GM08714 (cell line): ENCODE measurements around the gene ARNT2.

Experiments
- H3K4me3 ChIP-seq: fragments of 200-500 bp; sonication (Bioruptor generic); 2 replicates; pipeline ENCODE4 v1.5.1; 2014; ENCODE audit warnings: mild to moderate bottlenecking, low read length, inconsistent platforms
- ZNF274 ChIP-seq: IDR thresholded peaks from 2 replicates; pipeline ENCODE4 v1.6.1; 2012; ENCODE audit warnings: mild to moderate bottlenecking, low read depth, low read length

ARNT2 gene

GRCh38 chr15:80396096-80396495 lies 8.1 kb upstream of the ARNT2 start:
- no peak overlapping the region for H3K4me3 ChIP-seq
- TF ChIP-seq ZNF274: no peak

GRCh38 chr15:80399508-80399907 lies 4.7 kb upstream of the ARNT2 start:
- TF ChIP-seq ZNF274: no peak
- no peak overlapping the region for H3K4me3 ChIP-seq

- H3K4me3 ChIP-seq: no peak overlapping the region
- TF ChIP-seq ZNF274: no peak
Observed at GRCh38 chr15:80401456-80401855, 2.7 kb upstream of the ARNT2 start.

- H3K4me3 ChIP-seq: no peak overlapping the region
- no peak for TF ChIP-seq ZNF274
Observed at GRCh38 chr15:80402339-80402738, 1.8 kb upstream of the ARNT2 start.

GRCh38 chr15:80403712-80404056 lies 498 bp upstream of the ARNT2 start:
- no peak for TF ChIP-seq ZNF274
- 0 out of 2 replicates have a peak overlapping the region, but pooled peaks have one; percentile 3 for H3K4me3 ChIP-seq

- TF ChIP-seq ZNF274: no peak
- peak overlapping the region; percentile 3 for H3K4me3 ChIP-seq
Observed at GRCh38 chr15:80404761-80405553, 775 bp downstream of the ARNT2 start.

- H3K4me3 ChIP-seq: no peak overlapping the region
- no peak for TF ChIP-seq ZNF274
Observed at GRCh38 chr15:80405554-80405850, 1.3 kb downstream of the ARNT2 start.

- no peak overlapping the region for H3K4me3 ChIP-seq
- no peak for TF ChIP-seq ZNF274
Observed at GRCh38 chr15:80405970-80406369, 1.8 kb downstream of the ARNT2 start.

- no peak overlapping the region for H3K4me3 ChIP-seq
- no peak for TF ChIP-seq ZNF274
Observed at GRCh38 chr15:80411788-80412288, 7.7 kb downstream of the ARNT2 start.

- no peak for TF ChIP-seq ZNF274
- H3K4me3 ChIP-seq: no peak overlapping the region
Observed at GRCh38 chr15:80414546-80415357, 10.6 kb downstream of the ARNT2 start.

- no peak for TF ChIP-seq ZNF274
Observed at GRCh38 chr15:80415358-80415670, 11.1 kb downstream of the ARNT2 start.

GRCh38 chr15:80416702-80417101 lies 12.5 kb downstream of the ARNT2 start:
- TF ChIP-seq ZNF274: no peak
- H3K4me3 ChIP-seq: no peak overlapping the region

More at GRCh38 chr15:80415358-80415670, 11.1 kb downstream of the ARNT2 start:
- no peak overlapping the region for H3K4me3 ChIP-seq

GRCh38 chr15:80418892-80419537 lies 14.8 kb downstream of the ARNT2 start:
- TF ChIP-seq ZNF274: no peak

GRCh38 chr15:80419546-80419945 lies 15.4 kb downstream of the ARNT2 start:
- no peak overlapping the region for H3K4me3 ChIP-seq
- TF ChIP-seq ZNF274: no peak

More at GRCh38 chr15:80418892-80419537, 14.8 kb downstream of the ARNT2 start:
- no peak overlapping the region for H3K4me3 ChIP-seq

- TF ChIP-seq ZNF274: no peak
- no peak overlapping the region for H3K4me3 ChIP-seq
Observed at GRCh38 chr15:80420658-80421057, 16.5 kb downstream of the ARNT2 start.

- no peak overlapping the region for H3K4me3 ChIP-seq
Observed at GRCh38 chr15:80423215-80423614, 19.0 kb downstream of the ARNT2 start.

More at GRCh38 chr15:80423215-80423614, 19.0 kb downstream of the ARNT2 start:
- no peak for TF ChIP-seq ZNF274
